HepG2 (cell line): ENCODE results near the gene PITRM1. TPM values are rescaled to one million over a fixed set of nuclear protein-coding genes. Genes with fewer than 3 reads are reported as not detected.

Experiments
- ATAC-seq: fragments of 200-7000 bp; cut with Tn5 transposase; 3 replicates; pipeline ENCODE4 v1.9.1; 2020; ENCODE audit warnings: mild to moderate bottlenecking, moderate library complexity
- BruUV-seq: library from RNA; stranded (reverse); fragments of 400-500 nt; replicated peaks from 2 replicates; lab custom pipeline; 2021; lab: Mats Ljungman, UMichigan
- CTCF ChIA-PET: fragments of 300-600 bp; formaldehyde crosslinking; extraction: SDS; loops from one replicate; lab custom pipeline; 2021; ENCODE audit warnings: low total read pairs, inconsistent platforms, low intra/inter-chr PET ratio; lab: Yijun Ruan, JAX
- POLR2A ChIA-PET: fragments of 350-600 bp; sonication (Branson Sonifier 250); formaldehyde crosslinking; loops from one replicate; lab custom pipeline; 2020; ENCODE audit warnings: antibody characterized with exemption, inconsistent platforms; lab: Yijun Ruan, JAX
- DNase-seq: peaks from one replicate; pipeline ENCODE4 v3.0.0-alpha.2; 2015; ENCODE audit warnings: low spot score
- FAIRE-seq: peaks from 3 replicates; lab custom pipeline; 2011; peaks lifted over from hg19 to GRCh38; lab: Jason Lieb, UNC
- H2AFZ ChIP-seq: one replicate; pipeline ENCODE4 v1.6.1; 2011; ENCODE audit warnings: low read length, inconsistent platforms
- H3K27ac ChIP-seq: fragments of 300-600 bp; 3 replicates; pipeline ENCODE4 v1.8.0; 2011; ENCODE audit warnings: mixed run types, mild to moderate bottlenecking, mixed read lengths, low read length, inconsistent platforms; ENCODE audit not compliant: insufficient read depth; ENCODE audit errors: extremely low read length
- H3K27me3 ChIP-seq, 2 experiments: fragments of 200-600 bp in 1 of 2; 2 replicates in 1 of 2; 3 replicates in 1 of 2; pipeline versions ENCODE4 v1.6.0 to v1.8.0; 2011; ENCODE audit warnings: low read length in 2 of 2, mild to moderate bottlenecking in 2 of 2, moderate library complexity in 2 of 2, inconsistent platforms in 1 of 2; ENCODE audit not compliant: insufficient read depth in 2 of 2, control insufficient read depth in 1 of 2
- H3K36me3 ChIP-seq, 2 experiments: fragments of 200-600 bp in 1 of 2; replicated peaks in 1 of 2; 2 replicates in 1 of 2; 3 replicates in 1 of 2; pipeline versions ENCODE4 v1.5.1 to v1.8.0; 2011; ENCODE audit warnings: low read length in 2 of 2, inconsistent platforms in 1 of 2; ENCODE audit not compliant: insufficient read depth in 2 of 2, control insufficient read depth in 1 of 2
- H3K4me1 ChIP-seq: 2 replicates; pipeline ENCODE4 v1.5.1; 2012; ENCODE audit warnings: low read length, inconsistent platforms; ENCODE audit not compliant: insufficient read depth
- H3K4me2 ChIP-seq: 2 replicates; pipeline ENCODE4 v1.6.0; 2011; ENCODE audit warnings: low read depth, low read length, inconsistent platforms
- H3K4me3 ChIP-seq, 3 experiments: fragments of 200-600 bp in 1 of 3; sonication (generic), shearing (Covaris generic) in 1 of 3; replicated peaks in 1 of 3; 2 replicates each; pipeline ENCODE4 v1.5.1; 2011 to 2016; ENCODE audit warnings: low read length in 3 of 3, inconsistent platforms in 2 of 3, low read depth in 2 of 3, mild to moderate bottlenecking in 2 of 3, control low read depth in 1 of 3, mixed read lengths in 1 of 3; ENCODE audit not compliant: insufficient read depth in 1 of 3
- H3K79me2 ChIP-seq: one replicate; pipeline ENCODE4 v1.6.1; 2011; ENCODE audit warnings: low read length, inconsistent platforms; ENCODE audit not compliant: insufficient read depth
- H3K9ac ChIP-seq: 2 replicates; pipeline ENCODE4 v1.6.0; 2011; ENCODE audit warnings: mild to moderate bottlenecking, low read depth, low read length, inconsistent platforms; ENCODE audit not compliant: insufficient read depth
- H3K9me3 ChIP-seq: 2 replicates; pipeline ENCODE4 v1.5.1; 2012; ENCODE audit warnings: mild to moderate bottlenecking, low read length
- H4K20me1 ChIP-seq: 2 replicates; pipeline ENCODE4 v1.6.0; 2011; ENCODE audit warnings: inconsistent platforms, mild to moderate bottlenecking, low read length, moderate library complexity; ENCODE audit not compliant: insufficient read depth
- EZH2 ChIP-seq: conservative IDR thresholded peaks from 2 replicates; pipeline ENCODE4 v1.6.1; 2012; ENCODE audit warnings: mild to moderate bottlenecking, low read depth, low read length, moderate library complexity
- HOXD1 ChIP-seq: sonication (generic); formaldehyde crosslinking; IDR thresholded peaks from 2 replicates; pipeline ENCODE4 v1.5.0; 2020; ENCODE audit warnings: missing genetic modification reagents
- MEF2D ChIP-seq: sonication (generic); formaldehyde crosslinking; IDR thresholded peaks from 2 replicates; pipeline ENCODE4 v1.5.1; 2020; ENCODE audit warnings: mild to moderate bottlenecking, missing genetic modification reagents
- MIXL1 ChIP-seq: IDR thresholded peaks from 2 replicates; pipeline ENCODE4 v1.6.1; 2016
- MZF1 ChIP-seq: sonication (generic); formaldehyde crosslinking; IDR thresholded peaks from 2 replicates; pipeline ENCODE4 v1.8.1; 2023; ENCODE audit warnings: mild to moderate bottlenecking, missing genetic modification reagents, borderline replicate concordance
- SMARCC2 ChIP-seq: fragments of 450-650 bp; IDR thresholded peaks from 2 replicates; pipeline ENCODE4 v1.6.1; 2017; ENCODE audit warnings: antibody characterized with exemption, mild to moderate bottlenecking
- SRSF9 ChIP-seq: fragments of 200-400 bp; formaldehyde crosslinking; IDR thresholded peaks from 2 replicates; pipeline ENCODE4 v1.6.1; 2018; ENCODE audit warnings: borderline replicate concordance, mild to moderate bottlenecking, low read depth, low read length; ENCODE audit not compliant: insufficient read depth, poor library complexity, severe bottlenecking
- SRY ChIP-seq: sonication (generic); formaldehyde crosslinking; IDR thresholded peaks from 2 replicates; pipeline ENCODE4 v1.8.0; 2022; ENCODE audit warnings: mild to moderate bottlenecking, missing genetic modification reagents
- TRIM24 ChIP-seq: sonication (generic); formaldehyde crosslinking; IDR thresholded peaks from 2 replicates; pipeline ENCODE4 v1.8.0; 2022; ENCODE audit warnings: mild to moderate bottlenecking, missing genetic modification reagents
- XBP1 ChIP-seq: sonication (generic); formaldehyde crosslinking; IDR thresholded peaks from 2 replicates; pipeline ENCODE4 v1.5.0; 2020; ENCODE audit warnings: missing genetic modification reagents
- ZFP62 ChIP-seq: sonication (generic); formaldehyde crosslinking; IDR thresholded peaks from 2 replicates; pipeline ENCODE4 v1.4.0; 2020; ENCODE audit warnings: missing genetic modification reagents
- ZNF441 ChIP-seq: sonication (generic); formaldehyde crosslinking; IDR thresholded peaks from 2 replicates; pipeline ENCODE4 v1.7.0; 2021; ENCODE audit warnings: missing genetic modification reagents, borderline replicate concordance
- ZNF775 ChIP-seq: sonication (generic); formaldehyde crosslinking; IDR thresholded peaks from 2 replicates; pipeline ENCODE4 v1.4.0; 2020; ENCODE audit warnings: missing genetic modification reagents, mild to moderate bottlenecking, moderate library complexity, borderline replicate concordance
- WGBS: methylation state at CpG from one replicate; pipeline ENCODE4 v1.1.6; 2017; ENCODE audit warnings: low lambda C conversion rate; 5-methylcytosine and 5-hydroxymethylcytosine counted together
- in situ Hi-C: cut with HindIII; loops from 2 replicates; pipeline ENCODE4 v1.10.0; 2017; ENCODE audit warnings: low pct_unique_long_range_greater_than_20kb; ENCODE audit not compliant: extremely low pct_ligation_motif_present
- intact Hi-C: fragments of 100-400 bp; cut with micrococcal nuclease; formaldehyde crosslinking; loops from one replicate; pipeline ENCODE4 v1.10.0; 2022; ENCODE audit not compliant: unreplicated experiment
- polyA plus RNA-seq, 8 experiments: library from polyadenylated mRNA; depleted of rRNA in 3 of 8; stranded (reverse) in 7 of 8; unstranded in 1 of 8; fragments of >200 nt; fragmentation: Illumina TruSeq in 4 of 8; extraction: Trizol in 4 of 8; gene quantifications; 2 replicates each; pipeline versions ENCODE4 v1.2.1 to v1.2.3, GENCODE V29; 2011 to 2016; ENCODE audit warnings: low read depth in 4 of 8, missing spikeins in 1 of 8, mixed read lengths in 1 of 8; ENCODE audit not compliant: insufficient read depth in 1 of 8
- total RNA-seq, 5 experiments: library from RNA; depleted of rRNA; stranded (reverse); fragments of >200 nt; fragmentation: Illumina TruSeq; extraction: Trizol; gene quantifications; 2 replicates each; pipeline ENCODE4 v1.2.3, GENCODE V29; 2016; ENCODE audit warnings: low read depth in 1 of 5
- TF ChIP-seq, protein P1 (sequence below): sonication (generic); formaldehyde crosslinking; IDR thresholded peaks from 2 replicates; pipeline ENCODE4 v1.4.0; 2020; ENCODE audit warnings: mild to moderate bottlenecking, missing genetic modification reagents
- TF ChIP-seq, protein P2 (sequence below): sonication (generic); formaldehyde crosslinking; conservative IDR thresholded peaks from 2 replicates; pipeline ENCODE4 v1.4.0; 2020; ENCODE audit warnings: missing genetic modification reagents
- TF ChIP-seq, protein P3 (sequence below): sonication (generic); formaldehyde crosslinking; IDR thresholded peaks from 2 replicates; pipeline ENCODE4 v1.5.0; 2020; ENCODE audit warnings: missing genetic modification reagents

The PITRM1 gene
- total and polyA plus RNA-seq, 2 of the 13 experiments (the other 11 are each of a cell fraction or from before 2014, with no cell fraction given), result 16.4 to 29.0 TPM

DNA sequence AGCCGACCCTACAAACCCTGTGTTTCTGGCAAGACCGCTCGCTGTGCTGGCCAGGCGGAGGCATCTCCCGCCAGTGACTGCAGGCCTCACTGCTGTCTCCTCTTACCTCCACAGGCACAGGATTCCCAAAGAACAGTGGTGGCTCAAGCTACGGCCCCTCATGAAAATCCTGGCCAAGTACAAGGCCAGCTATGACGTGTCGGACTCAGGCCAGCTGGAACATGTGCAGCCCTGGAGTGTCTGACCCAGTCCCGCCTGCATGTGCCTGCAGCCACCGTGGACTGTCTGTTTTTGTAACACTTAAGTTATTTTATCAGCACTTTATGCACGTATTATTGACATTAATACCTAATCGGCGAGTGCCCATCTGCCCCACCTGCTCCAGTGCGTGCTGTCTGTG lies 36.2 kb downstream of the PITRM1 start:
- BruUV-seq, result no TSS peak
- ChIA-PET CTCF (no interaction called here), POLR2A (no interaction called here)
- no peak for ATAC-seq
- H3K9me3 ChIP-seq, result no peaks in the 10 kb centered on the region
- no peak overlapping the region for H3K4me3 ChIP-seq
- no peak overlapping the region for H3K27ac ChIP-seq
- peaks cover 10 to 40% of the 10 kb centered on the region in 2 experiments; a peak in 4 of 5 replicates for H3K36me3 ChIP-seq
- FAIRE-seq, result no peak
- intact Hi-C loops, result no loop called here
- no peaks in the 10 kb centered on the region for H4K20me1 ChIP-seq
- no peak for DNase-seq
- TF ChIP-seq ZFP62 (CRISPR knock-in tag), result no peak
- no peak for TF ChIP-seq MZF1 (CRISPR knock-in tag)
- TF ChIP-seq MEF2D (CRISPR knock-in tag), result no peak
- TF ChIP-seq, protein P1, sequence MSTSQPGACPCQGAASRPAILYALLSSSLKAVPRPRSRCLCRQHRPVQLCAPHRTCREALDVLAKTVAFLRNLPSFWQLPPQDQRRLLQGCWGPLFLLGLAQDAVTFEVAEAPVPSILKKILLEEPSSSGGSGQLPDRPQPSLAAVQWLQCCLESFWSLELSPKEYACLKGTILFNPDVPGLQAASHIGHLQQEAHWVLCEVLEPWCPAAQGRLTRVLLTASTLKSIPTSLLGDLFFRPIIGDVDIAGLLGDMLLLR, result no peak
- no peak for TF ChIP-seq TRIM24 (CRISPR knock-in tag)
- TF ChIP-seq, protein P2, sequence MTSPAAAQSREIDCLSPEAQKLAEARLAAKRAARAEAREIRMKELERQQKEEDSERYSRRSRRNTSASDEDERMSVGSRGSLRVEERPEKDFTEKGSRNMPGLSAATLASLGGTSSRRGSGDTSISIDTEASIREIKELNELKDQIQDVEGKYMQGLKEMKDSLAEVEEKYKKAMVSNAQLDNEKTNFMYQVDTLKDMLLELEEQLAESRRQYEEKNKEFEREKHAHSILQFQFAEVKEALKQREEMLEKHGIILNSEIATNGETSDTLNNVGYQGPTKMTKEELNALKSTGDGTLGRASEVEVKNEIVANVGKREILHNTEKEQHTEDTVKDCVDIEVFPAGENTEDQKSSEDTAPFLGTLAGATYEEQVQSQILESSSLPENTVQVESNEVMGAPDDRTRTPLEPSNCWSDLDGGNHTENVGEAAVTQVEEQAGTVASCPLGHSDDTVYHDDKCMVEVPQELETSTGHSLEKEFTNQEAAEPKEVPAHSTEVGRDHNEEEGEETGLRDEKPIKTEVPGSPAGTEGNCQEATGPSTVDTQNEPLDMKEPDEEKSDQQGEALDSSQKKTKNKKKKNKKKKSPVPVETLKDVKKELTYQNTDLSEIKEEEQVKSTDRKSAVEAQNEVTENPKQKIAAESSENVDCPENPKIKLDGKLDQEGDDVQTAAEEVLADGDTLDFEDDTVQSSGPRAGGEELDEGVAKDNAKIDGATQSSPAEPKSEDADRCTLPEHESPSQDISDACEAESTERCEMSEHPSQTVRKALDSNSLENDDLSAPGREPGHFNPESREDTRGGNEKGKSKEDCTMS (CRISPR knock-in tag), result no peak
- no peak for TF ChIP-seq EZH2
- no peak for TF ChIP-seq XBP1 (CRISPR knock-in tag)
- no peak for TF ChIP-seq SRSF9
- TF ChIP-seq SRY, result no peak
- TF ChIP-seq HOXD1 (CRISPR knock-in tag), result no peak
- TF ChIP-seq ZNF441 (CRISPR knock-in tag), result no peak
- no peak for TF ChIP-seq MIXL1
- TF ChIP-seq ZNF775, result no peak
- TF ChIP-seq, protein P3, sequence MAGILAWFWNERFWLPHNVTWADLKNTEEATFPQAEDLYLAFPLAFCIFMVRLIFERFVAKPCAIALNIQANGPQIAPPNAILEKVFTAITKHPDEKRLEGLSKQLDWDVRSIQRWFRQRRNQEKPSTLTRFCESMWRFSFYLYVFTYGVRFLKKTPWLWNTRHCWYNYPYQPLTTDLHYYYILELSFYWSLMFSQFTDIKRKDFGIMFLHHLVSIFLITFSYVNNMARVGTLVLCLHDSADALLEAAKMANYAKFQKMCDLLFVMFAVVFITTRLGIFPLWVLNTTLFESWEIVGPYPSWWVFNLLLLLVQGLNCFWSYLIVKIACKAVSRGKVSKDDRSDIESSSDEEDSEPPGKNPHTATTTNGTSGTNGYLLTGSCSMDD (CRISPR knock-in tag), result no peak
- no peak for TF ChIP-seq SMARCC2
- no peaks in the 10 kb centered on the region for H3K27me3 ChIP-seq
- H3K4me2 ChIP-seq, result no peak overlapping the region
- WGBS, result 97% methylated on average over 6 of the region's 14 CpGs
- in situ Hi-C loops, result no loop called here
- H3K79me2 ChIP-seq, result no peaks in the 10 kb centered on the region
- H3K9ac ChIP-seq, result no peak overlapping the region
- no peaks in the 10 kb centered on the region for H3K4me1 ChIP-seq
- H2AFZ ChIP-seq, result no peak overlapping the region
